HuH-7.5 (cell line): Measurements from ENCODE around the gene LTBP4.
"Not testable (repeated sequence)": the region's sequence is repeated elsewhere in the genome, so short reads cannot be mapped to it uniquely, and the experiment has no call there.

Experiments used
- DNase-seq: peaks from one replicate; pipeline ENCODE4 v3.0.0; 2011; ENCODE audit warnings: low spot score

The LTBP4 gene

DNA sequence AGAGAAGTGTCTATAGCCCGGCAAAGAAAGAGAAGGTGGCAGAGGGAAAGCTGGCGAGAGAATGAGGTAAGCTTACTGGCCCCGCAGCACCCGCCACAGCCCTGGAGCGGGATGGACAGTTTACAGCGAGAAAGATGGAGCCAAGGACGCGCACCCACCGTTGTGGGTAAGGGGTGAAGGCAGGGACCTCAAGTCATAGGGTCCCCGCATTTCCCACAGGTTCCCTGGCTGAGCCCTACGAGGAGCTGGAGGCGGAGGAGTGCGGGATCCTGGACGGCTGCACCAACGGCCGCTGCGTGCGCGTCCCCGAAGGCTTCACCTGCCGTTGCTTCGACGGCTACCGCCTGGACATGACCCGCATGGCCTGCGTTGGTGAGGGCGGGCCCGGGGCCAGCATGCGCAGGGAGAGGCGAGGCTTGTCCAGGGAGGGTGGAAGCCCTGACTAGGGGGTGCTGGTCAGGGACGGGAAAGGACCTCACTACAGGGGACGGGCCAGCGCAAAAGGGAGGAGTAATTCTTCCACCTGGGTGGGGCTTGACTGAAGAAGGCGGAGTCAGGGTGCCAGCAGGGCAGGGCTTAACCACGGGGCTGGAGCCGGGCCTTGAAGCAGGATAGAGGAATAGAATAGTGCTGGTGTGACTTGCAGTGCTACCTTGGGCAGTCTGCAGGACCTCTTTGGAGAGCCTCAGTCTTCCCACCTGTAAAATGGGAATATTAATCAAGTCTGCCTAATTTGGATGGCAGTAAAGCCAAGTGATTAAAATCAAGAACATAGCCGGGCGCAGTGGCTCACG lies 26.5 kb downstream of the LTBP4 start:
- DNase-seq: no peak

DNA sequence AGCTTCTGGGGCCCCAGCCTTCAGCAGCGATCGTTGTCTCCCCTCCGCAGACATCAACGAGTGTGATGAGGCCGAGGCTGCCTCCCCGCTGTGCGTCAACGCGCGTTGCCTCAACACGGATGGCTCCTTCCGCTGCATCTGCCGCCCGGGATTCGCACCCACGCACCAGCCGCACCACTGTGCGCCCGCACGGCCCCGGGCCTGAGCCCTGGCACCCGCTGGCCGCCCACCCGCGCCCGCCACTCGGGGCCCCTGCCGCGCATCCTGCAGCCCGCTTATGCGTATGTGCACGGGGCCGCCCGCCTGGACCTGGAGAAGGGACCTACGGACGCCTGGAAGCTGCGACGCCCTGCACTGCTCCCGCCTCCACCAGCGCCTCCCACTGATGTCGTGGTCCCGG lies 28.2 kb downstream of the LTBP4 start:
- DNase-seq: no peak

DNA sequence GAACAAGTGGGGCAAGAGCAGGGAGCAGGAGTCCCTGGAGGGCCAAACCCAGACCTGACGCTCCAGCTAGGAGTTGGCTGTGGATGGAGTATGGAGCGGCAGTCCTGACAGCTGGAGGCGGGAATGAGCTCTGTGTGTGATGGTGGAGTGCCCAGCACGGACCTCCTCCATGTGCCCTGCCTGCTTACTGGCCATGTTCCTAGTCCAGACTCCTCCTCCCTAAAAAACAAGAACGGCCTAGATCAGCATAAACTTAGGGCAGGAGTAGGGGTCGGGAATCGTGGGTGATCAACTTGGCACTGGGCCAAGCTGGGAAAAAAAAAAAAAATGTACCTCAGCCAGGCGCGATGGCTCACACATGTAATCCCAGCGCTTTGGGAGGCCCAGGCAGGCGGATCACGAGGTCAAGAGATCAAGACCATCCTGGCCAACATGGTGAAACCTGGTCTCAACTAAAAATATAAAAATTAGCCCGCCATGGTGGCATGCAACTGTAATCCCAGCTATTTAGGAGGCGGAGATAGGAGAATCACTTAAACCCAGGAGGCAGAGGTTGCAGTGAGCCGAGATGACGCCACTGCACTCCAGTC lies 29.5 kb downstream of the LTBP4 start:
- DNase-seq: no peak

DNA sequence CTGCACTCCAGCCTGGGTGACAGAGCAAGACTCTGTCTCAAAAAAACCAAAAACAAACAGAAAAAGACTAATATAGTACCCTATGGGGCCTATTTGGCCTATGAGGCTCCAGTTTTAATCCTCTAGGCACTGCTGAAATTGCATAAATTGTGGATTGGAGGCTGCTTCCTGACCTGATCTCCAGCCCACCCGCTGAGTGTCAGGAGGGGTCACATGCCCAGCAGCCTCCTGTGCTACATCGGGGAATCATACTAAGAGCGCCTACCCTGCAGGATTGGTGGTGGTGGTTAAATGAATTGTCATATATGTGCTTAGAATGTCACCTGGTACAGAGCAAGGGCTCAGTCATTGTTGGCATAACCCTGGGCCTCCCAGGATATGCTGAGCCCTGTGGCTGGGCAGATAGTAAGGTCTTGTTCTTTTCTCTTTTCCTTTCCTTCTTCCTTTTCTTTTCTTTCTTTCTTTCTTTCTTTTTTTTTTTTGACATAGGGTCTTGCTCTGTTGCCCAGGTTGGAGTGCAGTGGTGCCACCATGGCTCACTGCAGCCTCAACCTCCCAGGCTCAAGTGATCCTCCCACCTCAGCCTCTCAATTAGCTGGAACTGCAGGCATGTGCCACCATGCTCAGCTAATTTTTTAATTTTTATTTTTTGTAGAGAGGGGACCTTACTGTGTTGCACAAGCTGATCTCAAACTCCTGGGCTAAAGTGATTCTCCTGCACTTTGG lies 31.3 kb downstream of the LTBP4 start:
- DNase-seq: no peak

DNA sequence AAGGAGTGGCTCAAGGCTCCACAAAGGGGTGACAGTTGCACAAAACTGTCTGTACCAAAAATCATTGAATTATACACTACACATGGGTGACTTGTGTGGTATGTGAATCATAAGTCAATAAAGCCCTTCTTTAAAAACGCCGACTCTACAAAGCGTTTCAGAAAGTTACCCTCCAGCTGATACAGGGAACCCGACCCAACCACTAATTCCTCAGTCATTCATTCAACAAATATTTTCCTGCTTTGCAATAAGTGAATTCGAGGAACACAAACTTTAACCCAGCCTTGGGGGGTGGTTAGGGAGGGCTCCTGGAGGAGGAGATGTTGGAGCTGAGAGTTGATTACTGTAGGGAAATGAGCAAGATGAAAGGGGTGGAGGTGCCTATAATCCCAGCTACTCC lies 32.0 kb downstream of the LTBP4 start:
- DNase-seq: no peak

DNA sequence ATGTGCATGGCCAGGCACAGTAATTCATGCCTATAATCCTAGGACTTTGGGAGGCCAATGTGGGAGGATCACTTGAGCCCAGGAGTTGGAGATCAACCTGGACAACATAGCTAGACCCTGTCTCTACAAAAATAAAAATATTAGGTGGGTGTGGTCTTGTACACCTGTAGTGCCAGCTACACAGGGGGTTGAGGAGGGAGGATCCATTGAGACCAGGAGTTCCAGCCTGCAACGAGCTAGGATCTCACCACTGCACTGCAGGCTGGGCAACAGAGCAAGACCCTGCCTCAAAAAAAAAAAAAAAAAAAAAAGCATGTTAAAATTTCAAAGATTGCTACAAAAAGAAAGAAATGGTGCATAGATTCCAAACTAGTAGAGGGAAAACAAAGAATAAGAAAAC lies 37.2 kb downstream of the LTBP4 start:
- DNase-seq: no peak

DNA sequence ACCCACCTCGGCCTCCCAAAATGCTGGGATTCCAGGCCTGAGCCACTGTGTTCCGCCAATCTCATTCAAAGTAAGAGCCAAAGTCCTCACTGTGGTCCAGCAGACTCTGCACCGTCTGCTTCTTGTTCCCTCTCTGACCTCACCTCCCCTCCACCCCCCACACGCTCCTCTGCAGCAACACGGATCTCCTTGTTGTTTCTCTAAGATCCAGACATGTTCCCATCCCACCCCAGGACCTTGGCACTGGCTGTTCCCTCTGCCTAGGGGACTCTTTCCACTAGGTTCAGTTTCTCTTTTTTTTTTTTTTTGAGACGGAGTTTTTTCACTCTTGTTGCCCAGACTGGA lies 38.4 kb downstream of the LTBP4 start:
- DNase-seq: no peak

DNA sequence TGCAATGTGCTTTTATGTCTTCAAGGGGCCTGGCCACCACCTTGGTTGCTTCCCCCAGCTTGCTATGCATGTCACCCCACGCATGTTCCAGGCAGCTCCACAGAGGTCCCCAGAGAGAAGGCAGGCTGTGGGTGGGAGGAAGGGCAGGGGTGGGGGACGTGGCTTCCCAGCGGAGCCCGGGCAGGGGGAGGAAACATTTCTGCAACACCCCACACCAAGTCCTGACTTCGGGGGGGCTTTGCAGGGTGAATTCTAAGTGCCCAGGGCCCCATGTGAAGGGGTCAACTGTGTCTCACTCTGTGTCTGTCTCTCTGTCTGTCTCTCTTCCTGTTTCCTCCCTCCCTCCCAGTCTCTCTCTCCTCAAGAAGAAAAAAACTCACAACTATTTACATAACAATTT lies 39.6 kb downstream of the LTBP4 start:
- no peak for DNase-seq

DNA sequence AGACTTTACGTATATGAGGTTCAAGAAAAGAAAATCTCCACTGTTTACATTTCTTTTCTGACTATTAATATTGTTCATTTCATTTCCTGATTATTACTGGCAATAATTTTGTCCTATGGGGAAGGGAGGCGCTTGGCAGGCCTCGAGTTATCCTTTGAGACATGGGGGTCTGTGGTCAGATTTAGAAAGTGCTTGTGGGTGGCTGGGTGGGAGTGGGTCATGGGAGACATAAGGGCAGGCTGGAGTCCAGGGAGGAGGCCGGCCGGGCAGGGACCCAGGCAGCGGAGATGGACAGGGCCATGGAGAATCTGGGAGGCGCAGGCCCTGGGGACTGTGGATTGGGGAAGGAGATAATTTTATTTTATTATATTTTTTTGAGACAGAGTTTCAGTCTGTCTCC lies 40.1 kb downstream of the LTBP4 start:
- DNase-seq: no peak

DNA sequence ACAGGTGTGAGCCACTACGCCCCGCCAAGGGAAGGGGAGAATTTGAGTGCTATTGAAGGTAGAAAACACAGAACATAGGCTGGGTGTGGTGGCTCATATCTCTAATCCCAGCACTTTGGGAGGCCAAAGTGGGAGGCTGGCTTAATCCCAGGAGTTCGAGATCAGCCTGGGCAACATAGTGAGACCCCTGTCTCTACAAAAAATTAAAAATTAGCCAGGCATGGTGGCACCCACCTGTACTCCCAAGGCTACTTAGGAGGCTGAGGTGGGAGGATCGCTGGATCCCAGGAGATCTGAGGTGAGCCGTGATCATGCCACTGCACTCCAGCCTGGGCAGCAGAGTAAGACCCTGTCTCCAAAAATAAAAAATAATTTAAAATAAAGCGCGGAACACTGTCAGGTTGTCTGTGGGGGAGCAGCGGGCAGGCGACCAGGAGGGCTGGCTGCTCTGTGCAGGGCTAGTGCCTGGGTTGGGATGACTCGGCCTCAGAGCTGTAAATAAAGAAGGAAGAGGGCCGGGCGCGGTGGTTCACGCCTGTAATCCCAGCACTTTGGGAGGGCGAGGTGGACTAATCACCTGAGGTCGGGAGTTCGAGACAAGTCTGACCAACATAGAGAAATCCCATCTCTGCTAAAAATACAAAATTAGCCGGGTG lies 41.0 kb downstream of the LTBP4 start:
- DNase-seq: no peak

DNA sequence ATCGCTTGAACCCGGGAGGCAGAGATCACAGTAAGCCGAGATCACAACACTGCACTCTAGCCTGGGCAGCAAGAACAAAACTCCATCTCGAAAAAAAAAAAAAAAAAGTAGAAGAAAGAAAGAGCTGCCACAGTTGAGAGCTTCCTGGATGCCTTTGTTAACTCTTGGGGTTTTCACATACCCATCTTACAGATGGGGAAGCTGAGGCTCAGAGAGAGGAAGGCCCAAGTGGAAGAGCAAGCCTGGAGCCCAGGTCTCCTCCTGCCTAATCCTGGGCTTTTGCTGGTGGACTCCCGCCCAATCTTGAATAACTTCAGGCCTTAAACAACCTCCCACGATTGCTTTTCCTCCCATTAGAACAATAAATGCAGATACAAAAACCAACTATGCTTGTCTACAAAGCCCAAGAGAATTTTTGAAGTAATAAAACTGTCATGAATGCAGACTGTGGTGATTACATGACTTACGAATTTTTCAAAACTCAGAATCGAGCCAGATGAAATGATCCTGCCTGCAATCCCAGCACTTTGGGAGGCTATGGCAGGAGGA lies 41.7 kb downstream of the LTBP4 start:
- no peak for DNase-seq

DNA sequence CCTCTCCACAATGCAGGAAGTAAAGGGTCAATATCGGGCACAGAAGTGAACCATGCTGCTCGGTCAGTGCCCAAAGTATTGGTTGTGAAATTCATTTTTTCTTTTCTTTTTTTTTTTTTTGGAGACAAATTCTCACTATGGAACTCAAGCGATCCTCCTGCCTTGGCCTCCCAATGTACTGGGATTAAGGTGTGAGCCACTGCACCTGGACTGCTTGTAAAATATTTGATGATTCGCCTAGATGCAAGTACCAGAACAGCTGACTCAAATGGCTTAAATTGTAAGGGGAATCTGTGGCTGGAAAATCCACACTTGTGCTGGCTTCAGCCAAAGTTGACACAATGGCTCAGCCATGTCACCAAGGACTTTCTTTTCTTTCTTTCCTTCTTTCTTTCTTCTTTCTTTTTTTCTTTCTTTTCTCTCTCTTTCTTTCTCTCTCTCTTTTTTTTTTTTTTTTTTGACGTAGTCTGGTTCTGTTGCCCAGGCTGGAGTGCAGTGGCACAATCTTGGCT lies 45.6 kb downstream of the LTBP4 start:
- DNase-seq: no peak

DNA sequence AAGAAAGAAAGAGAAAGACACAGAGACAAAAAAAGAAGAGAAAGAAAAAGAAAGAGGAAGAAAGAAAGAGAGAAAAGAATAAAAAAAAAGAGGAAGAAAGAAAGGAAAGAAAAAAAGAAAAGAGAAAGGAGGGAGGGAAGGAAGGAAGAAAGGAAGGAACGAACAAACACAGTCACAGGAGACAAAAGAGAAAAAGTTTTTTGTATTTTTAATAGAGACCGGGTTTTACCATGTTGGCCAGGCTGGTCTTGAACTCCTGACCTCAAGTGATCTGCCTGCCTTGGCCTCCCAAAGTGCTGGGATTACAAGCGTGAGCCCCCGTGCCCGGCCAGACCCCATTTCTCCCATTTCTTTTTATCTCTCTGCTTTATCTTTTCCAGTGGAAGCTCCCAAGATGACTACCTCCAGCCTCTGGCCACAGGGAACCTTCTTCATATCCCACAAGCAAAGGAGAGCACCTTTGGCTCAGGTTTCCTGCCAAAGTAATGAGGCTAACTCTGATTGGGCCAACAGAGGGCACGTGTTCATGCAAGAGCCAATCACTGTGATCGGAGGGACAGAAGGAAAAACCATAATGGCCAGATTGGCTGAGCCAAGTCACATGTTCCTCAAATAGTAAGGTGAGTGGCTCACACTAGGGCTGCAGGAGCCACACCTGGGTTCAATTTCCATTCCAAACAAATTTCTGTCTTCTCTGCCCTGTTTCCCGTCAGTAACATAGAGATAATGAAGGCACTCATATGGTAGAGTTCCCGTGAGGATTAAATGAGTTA lies 48.9 kb downstream of the LTBP4 start:
- DNase-seq: not testable (repeated sequence)

DNA sequence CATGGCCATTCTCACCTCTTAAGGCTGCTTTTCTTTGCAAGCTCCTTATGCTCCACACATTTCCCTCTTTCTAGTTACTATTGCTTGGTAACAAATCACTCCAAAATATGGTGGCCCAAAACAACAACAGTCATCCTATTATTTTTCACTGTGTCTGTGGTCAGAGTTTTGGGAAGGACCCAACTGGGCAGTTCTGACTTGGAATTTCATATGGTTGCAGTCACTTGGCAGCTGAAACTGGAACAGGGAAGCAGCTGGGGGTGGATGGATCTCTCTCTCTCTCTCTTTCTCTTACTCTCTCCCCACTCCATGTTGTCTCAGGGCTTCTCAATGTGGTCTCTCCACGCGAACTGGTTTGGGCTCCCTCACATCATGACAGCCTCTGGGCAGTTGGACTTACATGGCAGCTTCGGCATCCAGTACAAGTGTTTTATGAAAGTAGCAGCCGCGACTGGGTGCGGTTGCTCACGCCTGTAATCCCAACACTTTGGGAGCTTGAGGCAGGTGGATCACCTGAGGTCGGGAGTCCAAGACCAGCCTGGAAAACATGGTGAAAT lies 49.7 kb downstream of the LTBP4 start:
- no peak for DNase-seq

DNA sequence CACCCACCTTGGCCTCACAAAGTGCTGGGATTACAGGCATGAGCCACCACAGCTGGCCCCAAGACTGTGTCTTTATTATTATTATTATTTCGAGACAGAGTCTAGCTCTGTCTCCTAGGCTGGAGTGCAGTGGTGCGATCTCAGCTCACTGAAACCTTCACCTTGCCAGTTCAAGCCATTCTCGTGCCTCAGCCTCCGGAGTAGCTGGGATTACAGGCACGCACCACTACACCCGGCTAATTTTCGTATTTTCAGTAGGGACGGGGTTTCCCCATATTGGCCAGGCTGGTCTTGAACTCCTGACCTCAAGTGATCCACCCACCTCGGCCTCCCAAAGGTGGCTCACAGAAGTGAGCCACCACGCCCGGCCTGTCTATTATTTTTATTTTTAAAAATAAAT lies 51.1 kb downstream of the LTBP4 start:
- not testable (repeated sequence) for DNase-seq

DNA sequence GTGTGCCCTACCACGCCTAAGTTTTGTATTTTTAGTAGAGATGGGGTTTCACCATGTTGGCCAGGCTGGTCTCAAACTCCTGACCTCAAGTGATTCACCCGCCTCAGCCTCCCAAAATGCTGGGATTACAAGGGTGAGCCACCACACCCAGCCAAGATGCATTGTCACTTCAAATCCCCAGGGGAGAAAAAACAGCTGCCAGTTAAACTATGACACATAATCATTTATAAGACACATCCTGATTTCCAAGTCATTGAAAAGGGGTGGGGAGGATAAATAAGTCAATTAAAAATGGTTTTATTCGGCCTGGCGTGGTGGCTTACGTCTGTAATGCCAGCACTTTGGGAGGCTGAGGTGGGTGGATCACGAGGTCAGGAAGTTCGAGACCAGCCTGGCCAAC lies 54.5 kb downstream of the LTBP4 start:
- DNase-seq: not testable (repeated sequence)

DNA sequence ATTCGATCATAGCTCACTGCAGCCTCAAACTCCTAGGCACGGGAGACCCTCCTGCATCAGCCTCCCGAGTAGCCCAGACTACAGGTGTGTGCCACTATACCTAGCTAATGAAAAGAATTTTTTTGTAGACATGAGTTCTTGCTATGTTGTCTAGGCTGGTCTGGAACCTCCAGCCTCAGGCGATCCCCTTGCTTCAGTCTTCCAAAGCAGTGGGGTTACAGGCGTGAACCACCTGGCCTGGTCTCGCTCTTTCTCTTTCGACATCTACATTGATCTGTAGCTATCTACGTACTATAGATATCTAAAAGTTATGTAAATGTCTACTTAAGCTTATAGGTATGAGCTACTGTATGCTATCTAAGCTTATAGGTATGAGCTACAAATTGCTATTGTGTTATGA lies 56.9 kb downstream of the LTBP4 start:
- no peak for DNase-seq

DNA sequence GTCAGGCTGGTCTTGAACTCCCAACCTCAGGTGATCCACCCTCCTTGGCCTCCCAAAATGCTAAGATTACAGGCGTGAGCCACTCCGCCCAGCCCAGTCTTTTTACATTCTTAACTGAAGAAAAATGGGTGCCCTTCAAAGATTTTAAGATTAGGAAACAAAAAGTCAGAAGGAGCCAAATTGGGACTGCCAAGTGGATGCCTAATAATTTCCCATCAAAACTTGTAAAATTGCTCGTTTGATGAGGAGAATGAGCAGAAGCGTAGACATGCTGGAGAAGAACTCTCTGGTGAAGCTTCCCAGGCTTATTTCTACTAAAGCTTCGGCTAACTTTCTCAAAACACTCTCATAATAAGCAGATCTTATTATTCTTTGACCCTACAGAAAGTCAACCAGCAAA lies 57.9 kb downstream of the LTBP4 start:
- no peak for DNase-seq

DNA sequence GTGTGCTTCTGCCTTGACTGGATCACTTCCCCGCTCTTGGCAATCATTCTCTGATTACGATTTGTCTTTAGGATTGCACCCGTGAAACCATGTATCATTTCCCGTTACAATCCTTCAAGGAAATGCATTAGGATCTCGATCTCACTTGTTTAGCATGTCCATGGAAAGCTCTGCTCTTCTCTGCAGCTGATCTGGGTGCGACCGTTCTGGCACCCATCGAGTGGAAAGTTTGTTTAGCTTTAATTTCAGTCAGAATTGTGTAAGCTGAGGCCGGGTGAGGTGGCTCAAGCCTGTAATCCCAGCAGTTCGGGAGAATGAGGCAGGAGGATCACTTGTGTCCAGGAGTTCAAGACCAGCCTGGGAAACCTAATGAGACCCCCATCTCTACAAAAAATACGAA lies 58.4 kb downstream of the LTBP4 start:
- no peak for DNase-seq

DNA sequence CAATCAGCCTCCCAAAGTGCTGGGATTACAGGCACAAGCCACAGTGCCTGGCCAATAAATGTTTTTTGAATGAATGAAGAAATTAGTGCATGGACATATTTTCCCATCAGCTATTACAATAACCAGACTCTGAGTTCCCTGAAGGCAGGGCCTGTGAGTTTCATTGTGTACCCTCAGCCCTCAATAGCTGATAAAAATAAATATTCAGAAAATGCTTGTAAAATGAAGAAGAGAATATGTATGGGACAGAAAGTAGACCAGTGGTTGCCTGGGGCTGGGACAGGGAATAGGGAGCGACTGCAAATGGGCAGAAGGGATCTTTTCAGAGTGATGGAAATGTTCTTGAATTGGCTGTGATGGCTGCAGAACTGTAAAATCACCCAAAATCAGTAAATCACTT lies 60.4 kb downstream of the LTBP4 start:
- no peak for DNase-seq
